ENCODE data around the gene PLG. TPM values are rescaled to one million over a fixed set of nuclear protein-coding genes. Genes with fewer than 3 reads are reported as not detected.
"Not testable (repeated sequence)": the region's sequence is repeated elsewhere in the genome, so short reads cannot be mapped to it uniquely, and the experiment has no call there.

PLG gene
- total RNA-seq, 1 experiment from 2014 or later: not detected

GRCh38 chr6:160735523-160735922, 33.5 kb downstream of the PLG start:
- Histone ChIP-seq H3K9me3 (ENCODE audit: low read depth, low read length, poor library complexity, severe bottlenecking) (no peaks in the 10 kb centered on the region), H3K36me3 (ENCODE audit: insufficient read depth, low read length, poor library complexity, severe bottlenecking) (no peaks in the 10 kb centered on the region), H3K4me3 (ENCODE audit: low read depth, low read length, poor library complexity, severe bottlenecking) (no peak overlapping the region), H3K27ac (ENCODE audit: low read depth, low read length, poor library complexity, severe bottlenecking) (no peak overlapping the region), H3K4me1 (ENCODE audit: insufficient read depth, low read length, poor library complexity, severe bottlenecking) (no peaks in the 10 kb centered on the region), H3K27me3 (replicated peaks; ENCODE audit: insufficient read depth, low read depth, low read length, poor library complexity) (no peaks in the 10 kb centered on the region)
- no peak for TF ChIP-seq EZH2 (IDR thresholded peaks at IDR 0.05; ENCODE audit: borderline replicate concordance, low read depth, low read length, poor library complexity, severe bottlenecking)
- TF ChIP-seq, protein P1, sequence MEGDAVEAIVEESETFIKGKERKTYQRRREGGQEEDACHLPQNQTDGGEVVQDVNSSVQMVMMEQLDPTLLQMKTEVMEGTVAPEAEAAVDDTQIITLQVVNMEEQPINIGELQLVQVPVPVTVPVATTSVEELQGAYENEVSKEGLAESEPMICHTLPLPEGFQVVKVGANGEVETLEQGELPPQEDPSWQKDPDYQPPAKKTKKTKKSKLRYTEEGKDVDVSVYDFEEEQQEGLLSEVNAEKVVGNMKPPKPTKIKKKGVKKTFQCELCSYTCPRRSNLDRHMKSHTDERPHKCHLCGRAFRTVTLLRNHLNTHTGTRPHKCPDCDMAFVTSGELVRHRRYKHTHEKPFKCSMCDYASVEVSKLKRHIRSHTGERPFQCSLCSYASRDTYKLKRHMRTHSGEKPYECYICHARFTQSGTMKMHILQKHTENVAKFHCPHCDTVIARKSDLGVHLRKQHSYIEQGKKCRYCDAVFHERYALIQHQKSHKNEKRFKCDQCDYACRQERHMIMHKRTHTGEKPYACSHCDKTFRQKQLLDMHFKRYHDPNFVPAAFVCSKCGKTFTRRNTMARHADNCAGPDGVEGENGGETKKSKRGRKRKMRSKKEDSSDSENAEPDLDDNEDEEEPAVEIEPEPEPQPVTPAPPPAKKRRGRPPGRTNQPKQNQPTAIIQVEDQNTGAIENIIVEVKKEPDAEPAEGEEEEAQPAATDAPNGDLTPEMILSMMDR (conservative IDR thresholded peaks at IDR 0.05; ENCODE audit: low read depth, low read length): no peak
- no peak for DNase-seq (ENCODE audit: low spot score)
- ChIA-PET CTCF (no interaction called here), POLR2A (ENCODE audit: low non-redundant PET) (no interaction called here)
- intact Hi-C loops (cut with micrococcal nuclease; ENCODE audit: unreplicated experiment): no loop called here
- no TSS peak for BruUV-seq (replicated peaks)

- ChIA-PET POLR2A (ENCODE audit: low non-redundant PET) (no interaction called here), CTCF (interaction anchor here (0.5 kb wide), 1 partner anchor 881 kb away, joined by 8 read pairs; no protein-coding TSS in a partner anchor)
- intact Hi-C loops (cut with micrococcal nuclease; ENCODE audit: unreplicated experiment): no loop called here
- Histone ChIP-seq H3K9me3 (ENCODE audit: low read depth, low read length, poor library complexity, severe bottlenecking) (no peaks in the 10 kb centered on the region), H3K27ac (ENCODE audit: low read depth, low read length, poor library complexity, severe bottlenecking) (no peak overlapping the region), H3K4me1 (ENCODE audit: insufficient read depth, low read length, poor library complexity, severe bottlenecking) (no peaks in the 10 kb centered on the region), H3K4me3 (ENCODE audit: low read depth, low read length, poor library complexity, severe bottlenecking) (no peak overlapping the region), H3K27me3 (replicated peaks; ENCODE audit: insufficient read depth, low read depth, low read length, poor library complexity) (no peaks in the 10 kb centered on the region), H3K36me3 (ENCODE audit: insufficient read depth, low read length, poor library complexity, severe bottlenecking) (no peaks in the 10 kb centered on the region)
- no peak for DNase-seq (ENCODE audit: low spot score)
- TF ChIP-seq, protein P1 (conservative IDR thresholded peaks at IDR 0.05; ENCODE audit: low read depth, low read length): no peak
- no peak for TF ChIP-seq EZH2 (IDR thresholded peaks at IDR 0.05; ENCODE audit: borderline replicate concordance, low read depth, low read length, poor library complexity, severe bottlenecking)
- BruUV-seq (replicated peaks): no TSS peak
These were observed 35.9 kb downstream of the PLG start for GRCh38 chr6:160737934-160738333.

- Histone ChIP-seq H3K36me3 (ENCODE audit: insufficient read depth, low read length, poor library complexity, severe bottlenecking) (no peaks in the 10 kb centered on the region), H3K27me3 (replicated peaks; ENCODE audit: insufficient read depth, low read depth, low read length, poor library complexity) (no peaks in the 10 kb centered on the region), H3K9me3 (ENCODE audit: low read depth, low read length, poor library complexity, severe bottlenecking) (no peaks in the 10 kb centered on the region), H3K27ac (ENCODE audit: low read depth, low read length, poor library complexity, severe bottlenecking) (no peak overlapping the region), H3K4me1 (ENCODE audit: insufficient read depth, low read length, poor library complexity, severe bottlenecking) (no peaks in the 10 kb centered on the region), H3K4me3 (ENCODE audit: low read depth, low read length, poor library complexity, severe bottlenecking) (no peak overlapping the region)
- TF ChIP-seq, protein P1 (conservative IDR thresholded peaks at IDR 0.05; ENCODE audit: low read depth, low read length): no peak
- TF ChIP-seq EZH2 (IDR thresholded peaks at IDR 0.05; ENCODE audit: borderline replicate concordance, low read depth, low read length, poor library complexity, severe bottlenecking): no peak
- no TSS peak for BruUV-seq (replicated peaks)
- intact Hi-C loops (cut with micrococcal nuclease; ENCODE audit: unreplicated experiment): no loop called here
- CTCF ChIA-PET: no interaction called here
- DNase-seq (ENCODE audit: low spot score): no peak
- POLR2A ChIA-PET (ENCODE audit: low non-redundant PET): no interaction called here
These were observed 37.9 kb downstream of the PLG start for GRCh38 chr6:160739955-160740354.

DNA sequence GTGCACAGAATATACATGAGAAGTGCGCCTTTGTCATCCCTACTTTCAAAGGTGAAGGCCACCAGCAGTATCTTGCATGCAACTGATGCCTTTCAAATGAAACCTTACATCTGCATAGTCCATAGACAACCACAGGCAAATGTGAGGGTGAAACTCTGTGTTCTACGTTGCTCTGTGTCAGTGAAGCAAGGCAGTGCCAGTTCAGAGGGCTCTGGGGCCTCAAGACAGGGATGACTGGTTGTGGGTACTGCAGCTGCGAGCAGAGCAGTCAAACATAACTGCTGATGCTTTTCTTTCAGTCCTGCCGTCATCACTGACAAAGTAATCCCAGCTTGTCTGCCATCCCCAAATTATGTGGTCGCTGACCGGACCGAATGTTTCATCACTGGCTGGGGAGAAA, 39.0 kb downstream of the PLG start:
- H3K4me3 ChIP-seq (ENCODE audit: low read depth, low read length, poor library complexity, severe bottlenecking); H3K9me3 ChIP-seq (ENCODE audit: low read depth, low read length, poor library complexity, severe bottlenecking); DNase-seq (ENCODE audit: low spot score); CTCF ChIA-PET; H3K27ac ChIP-seq (ENCODE audit: low read depth, low read length, poor library complexity, severe bottlenecking); H3K27me3 ChIP-seq (replicated peaks; ENCODE audit: insufficient read depth, low read depth, low read length, poor library complexity); BruUV-seq (replicated peaks); intact Hi-C loops (cut with micrococcal nuclease; ENCODE audit: unreplicated experiment); H3K36me3 ChIP-seq (ENCODE audit: insufficient read depth, low read length, poor library complexity, severe bottlenecking); H3K4me1 ChIP-seq (ENCODE audit: insufficient read depth, low read length, poor library complexity, severe bottlenecking); POLR2A ChIA-PET (ENCODE audit: low non-redundant PET): not testable (repeated sequence)
